NCI-H2171 (cell line): ENCODE measurements around the gene LTBR.
"Not testable (repeated sequence)": the region's sequence is repeated elsewhere in the genome, so short reads cannot be mapped to it uniquely, and the experiment has no call there.

Source experiments
- DNase-seq: peaks from one replicate; lab custom pipeline; 2025; lab: John Stamatoyannopoulos, UW

Gene LTBR

DNA sequence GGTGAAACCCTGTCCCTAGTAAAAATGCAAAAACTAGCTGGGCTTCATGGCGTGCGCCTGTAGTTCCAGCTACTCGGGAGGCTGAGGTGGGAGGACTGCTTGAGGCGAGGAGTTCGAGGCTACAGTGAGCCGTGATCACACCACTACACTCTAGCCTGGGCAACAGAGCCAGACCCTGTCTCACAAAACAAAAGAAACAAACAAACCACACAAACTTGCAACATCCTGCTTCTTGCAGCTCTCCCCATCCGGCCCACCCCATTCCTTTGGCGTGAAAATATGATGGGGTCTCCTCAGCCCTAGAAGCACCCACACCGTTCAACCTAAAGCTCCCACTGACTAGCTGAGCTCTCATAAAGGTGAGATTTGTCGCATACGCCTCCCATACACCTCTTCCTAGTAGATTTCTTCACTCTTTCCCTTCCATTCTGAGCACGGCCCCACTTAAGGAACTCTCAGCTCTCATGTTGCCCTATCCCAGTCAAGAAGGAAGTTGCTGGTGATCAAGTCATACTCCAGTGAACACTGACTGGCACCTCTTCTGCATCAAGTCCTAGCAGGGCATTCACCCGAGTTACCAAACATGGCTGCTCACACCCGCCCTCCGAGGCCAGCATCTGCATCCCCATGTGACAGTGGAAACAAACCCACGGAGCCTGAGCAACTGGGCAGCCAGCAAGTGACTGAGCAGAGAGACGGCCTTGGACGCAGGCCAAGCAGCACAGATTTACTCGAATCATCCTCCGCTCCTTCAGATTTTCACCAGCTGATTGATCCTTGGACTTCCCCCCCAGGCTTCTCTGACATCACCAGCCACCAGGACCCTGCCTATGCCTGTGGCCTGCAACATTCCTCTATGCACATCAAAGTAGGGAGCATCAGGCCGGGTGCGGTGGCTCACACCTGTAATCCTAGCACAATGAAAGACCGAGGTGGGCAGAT, 41.9 kb downstream of the LTBR start:
- DNase-seq, result no peak

DNA sequence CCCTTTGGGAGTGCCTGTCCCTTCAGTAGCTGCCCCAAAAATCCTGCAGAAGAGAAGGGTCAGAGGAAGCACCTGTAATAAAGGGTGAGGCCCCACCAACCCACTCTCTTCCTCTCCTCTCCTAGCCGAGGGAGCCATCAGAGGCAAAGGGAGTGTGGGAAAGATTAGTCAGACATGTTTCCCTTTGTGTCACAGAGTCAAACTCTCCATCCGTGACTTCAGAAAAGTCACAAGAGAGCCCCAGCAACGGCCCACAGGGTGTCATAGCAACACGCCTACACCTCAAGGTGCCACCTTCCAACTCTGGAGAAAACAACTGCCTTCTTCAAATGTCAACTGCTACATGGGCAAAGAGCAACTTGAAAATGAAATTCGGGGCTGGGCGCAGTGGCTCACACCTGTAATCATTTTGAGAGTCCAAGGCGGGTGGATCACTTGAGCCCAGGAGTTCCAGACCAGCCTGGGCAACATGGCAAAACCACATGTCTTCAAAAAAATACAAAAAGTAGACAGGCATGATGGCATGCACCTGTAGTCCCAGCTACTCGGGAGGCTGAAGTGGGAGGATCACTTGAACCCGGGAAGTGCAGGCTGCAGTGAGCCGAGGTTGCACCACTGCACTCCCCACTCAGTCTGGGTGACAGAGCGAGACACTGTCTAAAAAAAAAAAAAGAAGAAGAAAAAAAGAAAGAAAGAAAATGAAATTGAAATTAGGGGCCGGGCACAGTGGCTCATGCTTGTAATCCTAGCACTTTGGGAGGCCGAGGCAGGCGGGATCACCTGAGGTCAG, 43.1 kb downstream of the LTBR start:
- no peak for DNase-seq

DNA sequence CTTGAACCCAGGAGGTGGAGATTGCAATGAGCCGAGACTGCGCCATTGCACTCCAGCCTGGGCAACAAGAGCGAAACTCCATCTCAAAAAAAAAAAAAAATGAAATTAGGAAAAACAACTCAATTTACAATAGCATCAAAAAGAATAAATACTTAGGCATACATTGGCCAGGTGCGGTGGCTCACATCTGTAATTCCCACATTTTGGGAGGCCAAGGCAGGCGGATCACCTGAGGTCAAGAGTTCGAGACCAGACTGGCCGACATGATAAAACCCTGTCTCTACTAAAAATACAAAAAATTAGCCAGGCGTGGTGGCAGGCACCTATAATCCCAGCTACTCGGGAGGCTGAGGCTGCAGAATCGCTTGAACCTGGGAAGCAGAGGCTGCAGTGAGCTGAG, 43.8 kb downstream of the LTBR start:
- DNase-seq, result not testable (repeated sequence)

DNA sequence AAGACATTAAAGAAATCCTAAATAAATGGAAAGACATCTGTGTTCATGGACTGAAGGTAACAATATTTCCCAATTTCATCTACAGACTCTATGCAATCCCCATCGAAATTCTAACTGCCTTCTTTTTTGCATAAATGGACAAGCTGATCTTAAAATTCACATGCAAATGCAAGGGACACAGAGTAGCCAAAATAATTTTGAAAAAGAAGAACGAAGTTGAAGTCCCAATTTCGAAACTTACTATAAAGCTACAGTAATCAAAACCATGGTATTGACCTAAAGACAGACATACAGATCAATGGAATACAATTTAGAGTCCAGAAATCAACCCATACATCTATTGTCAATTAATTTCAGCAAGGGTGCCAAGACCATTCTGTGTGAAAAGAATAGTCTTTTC, 44.4 kb downstream of the LTBR start:
- DNase-seq, result no peak

DNA sequence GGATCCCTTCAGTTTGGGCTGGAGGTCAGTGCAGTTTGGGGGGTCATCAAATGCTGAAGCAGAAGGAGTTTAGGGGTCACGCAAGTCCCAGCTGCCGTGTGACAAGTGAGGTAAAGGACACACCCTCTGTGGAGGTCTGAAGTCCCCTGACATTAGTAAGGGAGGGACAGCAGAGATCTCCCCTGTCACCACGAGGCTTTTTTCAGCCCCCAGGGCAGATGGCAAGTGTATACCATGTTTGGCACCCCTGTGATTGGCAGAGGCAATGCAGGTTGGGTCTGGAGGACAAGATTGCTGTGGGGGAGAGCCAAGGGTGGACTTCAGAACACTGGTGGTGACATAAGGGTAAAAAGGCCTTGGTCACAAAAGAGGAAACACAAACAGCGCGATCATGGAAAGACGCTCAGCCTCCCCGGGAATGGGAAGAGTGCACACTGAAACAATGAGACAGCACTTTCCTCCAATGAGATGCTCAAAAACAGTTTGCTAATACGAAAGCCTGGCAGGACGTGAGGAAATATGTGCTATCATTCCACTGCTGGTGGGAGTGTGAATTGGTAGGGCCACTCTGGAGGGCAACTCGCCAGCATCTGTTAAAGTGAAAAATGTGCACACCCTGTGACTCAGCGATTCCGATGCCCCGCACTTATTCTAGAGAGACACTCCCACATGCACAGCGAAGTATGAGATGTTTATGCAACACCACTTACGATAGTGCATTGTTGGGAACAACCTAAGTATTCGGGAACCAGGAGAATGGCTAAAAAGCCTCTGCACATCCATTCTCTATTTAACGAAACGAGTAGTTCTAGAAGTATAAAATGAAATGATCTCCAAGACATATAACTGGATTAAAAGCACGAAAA, 46.4 kb downstream of the LTBR start:
- no peak for DNase-seq

DNA sequence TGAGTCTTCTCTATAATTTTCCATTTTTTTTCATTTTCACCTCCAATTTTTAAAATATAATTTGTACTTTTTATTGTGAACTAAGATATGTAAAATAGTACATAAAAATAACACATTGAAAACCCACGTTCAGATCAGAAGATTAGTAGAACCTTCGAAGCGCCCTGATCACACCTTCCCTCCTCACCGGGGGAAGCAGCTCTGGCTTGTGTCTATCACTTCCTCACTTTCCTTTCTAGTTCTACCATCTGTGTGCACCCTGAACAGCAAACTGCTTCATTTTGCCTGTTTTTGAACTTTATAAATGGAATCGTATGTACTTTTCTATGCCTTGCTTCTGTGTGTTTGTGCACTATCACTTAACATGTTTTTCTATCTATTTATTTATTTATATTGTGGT, 49.0 kb downstream of the LTBR start:
- DNase-seq, result no peak

DNA sequence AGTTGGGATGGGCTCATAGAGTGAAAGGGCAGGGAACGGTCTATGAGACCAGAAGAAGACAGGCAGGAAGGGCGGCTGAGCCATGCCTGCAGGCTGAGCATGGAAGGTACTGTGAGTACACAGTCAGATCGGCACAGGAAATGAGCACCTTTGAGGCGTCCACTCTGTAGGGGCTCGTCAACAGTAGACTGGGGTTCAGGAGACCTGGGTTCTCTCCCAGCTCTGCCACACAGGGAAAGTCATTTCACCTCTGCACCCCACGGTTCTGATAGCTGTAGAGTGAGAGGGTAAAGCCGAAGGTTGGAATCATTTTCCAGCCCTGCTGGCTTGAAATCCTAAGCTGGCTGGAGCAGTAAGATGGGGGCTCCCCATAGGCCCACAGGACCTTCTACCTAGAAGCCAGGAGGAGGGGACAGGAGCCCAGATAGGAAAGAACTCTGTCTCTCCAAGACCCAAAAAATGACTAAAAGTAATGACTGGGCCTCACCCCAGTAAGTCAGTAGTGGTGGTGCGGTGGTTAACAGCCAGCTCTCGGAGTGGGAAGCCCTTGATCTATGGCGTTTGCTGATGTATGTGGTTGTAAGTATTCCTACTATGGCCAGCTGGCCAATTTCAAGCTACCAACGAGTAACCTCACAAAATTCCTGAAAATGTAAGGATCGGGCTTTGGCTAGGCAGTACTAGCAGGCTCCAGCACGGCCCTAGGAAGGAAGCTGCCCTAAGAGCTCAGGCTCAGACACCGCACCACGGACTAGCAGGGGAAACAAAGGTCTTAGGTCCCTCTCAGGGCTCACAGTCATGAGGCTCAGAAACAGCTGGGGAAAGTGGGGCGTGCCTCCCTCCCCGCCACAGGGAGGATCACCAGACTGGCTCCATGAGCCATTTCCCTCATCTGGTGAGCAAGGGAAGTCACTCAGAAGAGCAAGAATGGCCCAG, 50.5 kb downstream of the LTBR start:
- DNase-seq, result no peak

DNA sequence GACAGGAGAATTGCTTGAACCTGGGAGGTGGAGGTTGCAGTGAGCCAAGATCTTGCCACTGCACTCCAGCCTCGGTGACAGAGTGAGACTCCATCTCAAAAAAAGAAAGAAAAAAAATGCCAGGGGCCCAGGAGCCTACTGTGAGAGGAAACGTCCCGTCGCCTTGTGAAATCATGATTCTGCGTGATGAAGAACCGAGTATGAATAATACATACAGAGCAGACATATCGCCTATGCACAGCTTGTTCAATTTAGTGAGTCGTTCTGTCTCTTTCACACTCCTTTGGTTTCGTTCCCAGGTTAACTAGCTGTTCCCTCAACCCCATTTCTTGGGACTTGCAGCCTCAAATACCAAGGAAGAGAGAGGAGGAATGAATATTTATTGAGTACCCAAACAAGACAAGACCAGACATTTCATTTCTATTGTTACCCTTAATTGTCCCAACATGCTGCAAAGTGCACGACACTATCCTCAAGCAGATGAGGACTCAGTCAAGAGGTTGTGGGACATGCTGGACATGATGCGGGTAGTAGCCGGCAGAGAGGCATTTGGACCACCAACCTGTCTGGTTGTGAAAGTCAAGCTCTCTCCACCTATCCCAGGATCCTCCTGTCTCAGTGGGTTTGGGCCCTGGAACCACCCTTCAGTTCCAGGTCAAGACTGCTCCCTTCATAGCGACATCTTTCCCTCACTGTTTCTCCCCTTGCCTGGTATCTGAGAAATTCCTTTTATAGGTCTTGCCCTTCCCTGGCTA, 52.2 kb downstream of the LTBR start:
- no peak for DNase-seq

DNA sequence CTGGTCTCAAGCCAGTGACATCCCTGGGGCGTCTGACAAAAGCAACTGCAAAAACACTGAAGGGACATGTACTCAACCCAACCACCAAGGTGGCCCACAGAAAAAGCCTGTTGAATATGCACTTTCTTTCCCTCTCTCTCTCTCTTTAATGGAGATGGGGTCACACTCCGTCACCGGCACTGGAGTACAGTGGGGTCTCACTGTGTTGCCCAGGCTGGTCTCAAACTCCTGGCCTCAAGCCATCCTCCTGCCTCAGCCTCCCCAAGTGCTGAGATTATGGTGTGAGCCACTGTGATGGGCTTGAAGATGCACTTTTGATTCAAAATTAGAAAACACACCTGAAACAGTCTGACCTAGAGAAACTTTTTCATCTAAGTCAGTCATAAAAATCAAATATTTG, 53.6 kb downstream of the LTBR start:
- no peak for DNase-seq

DNA sequence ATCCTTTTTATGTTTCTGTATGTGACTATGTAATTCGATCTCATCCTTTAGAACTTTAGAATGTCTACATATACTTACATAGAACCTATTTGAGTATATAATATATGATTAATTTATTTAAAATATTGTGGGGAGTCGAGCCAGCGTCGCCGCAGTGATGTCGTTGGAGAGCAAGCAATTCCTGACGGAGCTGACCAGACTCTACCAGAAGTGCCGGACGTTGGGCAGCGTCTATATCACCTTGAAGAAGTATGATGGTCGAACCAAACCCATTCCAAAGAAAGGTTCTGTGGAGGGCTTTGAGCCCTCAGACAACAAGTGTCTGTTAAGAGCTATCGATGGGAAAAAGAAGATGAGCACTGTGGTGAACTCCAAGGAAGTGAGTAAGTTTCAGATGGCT, 54.4 kb downstream of the LTBR start:
- no peak for DNase-seq

DNA sequence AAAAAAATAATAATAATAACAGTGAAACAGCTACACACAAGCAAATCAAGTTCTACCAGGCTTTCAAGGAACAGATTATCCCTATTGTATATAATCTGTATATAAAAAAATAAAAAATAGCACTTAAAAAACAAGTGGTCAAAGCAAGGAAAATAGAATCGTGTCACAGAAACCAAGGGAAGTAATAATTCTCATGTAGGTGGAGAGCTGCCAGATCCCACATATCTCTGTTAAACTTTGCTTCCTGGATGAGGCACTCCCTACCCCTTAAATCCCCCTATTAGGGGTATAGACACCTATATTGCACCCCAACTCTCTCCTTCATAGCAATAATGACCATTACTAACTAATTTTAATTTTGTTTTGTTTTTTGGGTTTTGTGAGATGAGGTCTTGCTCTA, 56.4 kb downstream of the LTBR start:
- no peak for DNase-seq
